NCI-H1417 treated with DMSO at 0.1 percent for 48 hours (cell line): ENCODE results near the gene EDC4.
A peak's percentile ranks its signal among the peaks of the same experiment; 100 is the strongest.
"Not testable (repeated sequence)": the region's sequence is repeated elsewhere in the genome, so short reads cannot be mapped to it uniquely, and the experiment has no call there.

Source experiments
- DNase-seq: peaks from one replicate; lab custom pipeline; 2025; lab: John Stamatoyannopoulos, UW

EDC4 gene

DNA sequence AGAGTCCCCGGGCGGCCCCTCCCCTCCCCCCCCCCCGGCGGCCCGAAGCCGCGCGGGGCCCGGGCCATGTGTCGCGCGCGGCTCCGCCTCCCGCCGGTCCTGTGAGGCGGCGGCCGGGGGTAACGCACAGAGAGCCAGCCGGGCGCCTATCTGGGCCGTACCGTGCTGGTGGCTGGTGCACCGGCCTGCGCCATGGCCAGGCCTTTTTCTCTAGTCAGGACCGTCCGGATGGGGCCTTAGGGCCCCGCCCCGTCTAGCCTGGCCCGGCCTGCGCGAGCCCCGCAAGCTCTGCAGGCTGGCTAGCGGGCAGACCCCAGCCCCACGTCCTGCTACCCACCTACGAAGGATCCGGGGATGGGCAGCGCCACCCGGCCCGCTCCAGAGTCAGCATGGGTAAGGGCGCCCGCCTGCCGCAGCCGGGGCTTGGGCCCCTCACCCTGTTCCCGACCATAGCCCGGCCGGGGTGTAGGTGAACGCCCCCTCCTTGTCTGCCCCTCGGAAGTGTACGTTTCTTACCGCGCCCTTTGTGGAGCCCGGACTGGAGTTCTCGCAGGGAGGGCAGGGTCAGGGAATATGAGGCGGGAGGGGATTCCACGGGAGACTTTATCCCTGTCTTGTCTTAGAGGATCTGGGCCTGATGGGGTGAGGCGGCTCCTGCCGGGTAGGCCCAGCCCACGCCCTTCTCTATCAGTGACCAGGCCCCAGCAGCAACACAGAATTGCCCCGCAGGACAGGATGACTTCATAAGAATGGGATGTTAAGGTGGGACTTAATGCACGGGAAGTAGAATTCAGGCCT is 25.6 kb upstream of the EDC4 start, which contains the start of gene CENPT:
CENPT (minus strand) TSS at position 630 of the 798 bp plus-strand sequence. CDS start 13,834 bp downstream, outside the sequence.
- no peak for DNase-seq

GRCh38 chr16:67848118-67848517 is 24.7 kb upstream of the EDC4 start:
- DNase-seq, result no peak

DNA sequence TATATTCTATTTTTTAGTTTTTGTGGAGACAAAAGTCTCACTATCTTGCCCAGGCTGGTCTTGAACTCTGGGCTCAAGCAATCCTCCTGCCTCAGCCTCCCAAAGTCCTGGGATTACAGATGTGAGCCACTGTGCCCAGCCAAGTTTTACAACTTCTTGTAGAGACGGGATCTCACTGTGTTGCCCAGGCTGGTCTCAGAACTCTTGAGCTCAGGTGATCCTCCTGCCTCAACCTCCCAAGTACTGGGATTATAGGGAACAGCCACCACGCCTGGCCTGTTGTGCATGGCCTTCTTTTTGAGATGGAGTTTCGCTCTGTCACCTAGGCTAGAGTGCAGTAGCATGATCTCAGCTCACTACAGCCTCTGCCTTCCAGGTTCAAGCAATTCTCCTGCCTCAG is 19.2 kb upstream of the EDC4 start:
- DNase-seq, result no peak

DNA sequence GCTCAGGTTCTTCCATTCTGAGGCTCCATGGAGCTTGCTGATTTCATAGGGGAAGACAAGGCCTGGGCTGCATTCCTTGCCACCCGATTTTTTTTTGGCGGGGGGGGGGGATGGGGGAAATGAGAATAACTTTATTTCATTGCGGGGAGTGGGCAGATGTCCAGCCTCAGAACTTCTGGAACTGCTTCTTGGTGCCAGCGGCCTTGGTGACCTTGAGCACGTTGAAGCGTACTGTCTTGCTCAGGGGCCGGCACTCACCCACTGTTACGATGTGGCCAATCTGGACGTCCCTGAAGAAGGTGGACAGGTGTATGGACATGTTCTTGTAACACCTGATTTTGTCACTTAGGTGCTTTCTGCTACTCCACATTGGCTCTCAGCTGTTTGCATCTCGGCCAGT is 17.1 kb upstream of the EDC4 start:
- no peak for DNase-seq

DNA sequence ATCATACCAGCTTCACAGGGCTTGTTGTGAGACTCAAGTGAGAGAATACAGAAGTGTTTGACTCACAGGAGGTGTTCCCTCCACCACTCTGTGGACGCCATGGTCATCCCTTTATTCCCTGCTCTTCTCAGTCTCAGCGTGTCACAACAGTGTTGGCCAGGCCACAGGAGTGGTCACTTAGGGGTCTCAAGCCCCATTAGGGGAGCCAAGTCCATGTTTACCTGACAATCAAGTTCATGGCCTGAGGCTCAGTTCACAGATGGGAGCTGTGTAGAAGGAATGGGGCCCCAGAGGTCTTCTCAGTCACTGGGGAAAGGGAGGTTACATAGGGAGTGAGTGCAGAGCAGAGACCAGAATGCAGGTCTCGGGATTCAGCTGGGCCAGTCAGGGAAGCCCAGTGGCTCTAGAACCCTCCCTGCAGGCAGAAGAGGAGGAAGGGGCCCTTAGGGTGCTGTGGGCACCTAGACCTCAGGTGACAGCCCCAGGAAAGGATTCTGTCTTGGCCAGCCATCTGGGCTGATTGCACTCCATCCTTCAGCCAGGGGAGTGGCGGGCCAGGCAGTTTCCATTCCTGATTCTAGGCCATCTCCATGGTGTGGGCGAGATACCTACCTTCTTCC is 15.8 kb upstream of the EDC4 start:
- no peak for DNase-seq

GRCh38 chr16:67857547-67858233 is 15.2 kb upstream of the EDC4 start:
- peak; percentile 65 for DNase-seq

GRCh38 chr16:67858500-67858899 is 14.4 kb upstream of the EDC4 start:
- no peak for DNase-seq

DNA sequence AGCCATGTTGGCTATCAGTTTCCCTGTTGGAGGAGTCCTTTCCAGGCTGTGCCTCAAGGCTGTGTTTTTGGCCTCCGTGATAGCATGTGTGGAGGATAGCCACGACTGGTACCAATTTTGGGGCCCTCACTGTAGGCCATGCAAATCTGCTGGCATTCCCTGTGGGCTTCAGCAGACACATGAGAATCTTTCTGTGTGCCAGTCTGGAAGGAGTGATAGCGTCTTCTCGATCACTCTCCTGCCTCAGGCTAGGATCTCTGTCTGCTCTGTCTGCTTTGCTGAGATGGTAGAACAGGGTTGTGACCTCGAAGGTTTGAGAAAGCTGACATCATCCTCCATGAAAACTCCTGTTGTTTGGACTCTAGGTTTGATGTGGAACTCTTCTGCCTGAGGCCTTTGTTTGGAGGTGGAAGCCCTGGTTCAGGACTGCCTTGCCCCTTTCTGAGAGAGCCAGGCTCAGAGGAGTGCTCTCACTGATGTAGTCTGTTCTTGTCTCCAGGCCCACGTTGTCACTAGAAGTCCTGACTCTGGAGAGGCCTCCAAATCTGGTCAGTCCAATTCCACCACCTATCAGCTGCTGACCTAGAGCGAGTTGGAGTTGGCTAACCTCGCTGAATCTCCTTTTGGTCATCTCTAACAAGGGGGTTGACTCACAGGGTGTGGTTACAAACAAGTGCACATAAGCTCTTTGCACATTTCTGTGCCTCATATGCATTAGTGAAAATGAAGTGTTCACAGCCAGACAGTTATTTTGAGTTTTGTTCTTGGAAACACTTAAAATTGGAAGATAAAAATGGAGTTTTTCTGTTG is 12.1 kb upstream of the EDC4 start:
- DNase-seq, result no peak

DNA sequence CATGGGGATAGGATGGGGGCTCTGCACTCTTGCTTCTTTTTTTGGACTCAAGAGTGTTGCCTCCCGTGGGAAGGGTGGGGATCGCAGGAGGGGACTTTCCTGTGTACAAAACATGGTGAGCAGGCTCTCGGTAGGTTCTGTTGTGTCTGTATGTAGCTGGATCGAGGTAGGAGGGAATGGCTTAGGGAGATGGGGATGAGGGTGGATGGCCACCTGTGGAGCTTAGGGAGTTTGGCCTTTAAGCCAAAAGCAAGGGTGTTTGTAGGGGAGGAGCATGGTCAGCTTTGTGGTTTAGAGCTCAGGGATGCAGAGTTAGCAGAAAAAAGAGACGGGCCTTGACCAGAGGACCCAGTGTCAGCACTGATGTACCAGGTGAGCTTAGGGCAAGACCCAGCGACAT is 11.0 kb upstream of the EDC4 start:
- no peak for DNase-seq

DNA sequence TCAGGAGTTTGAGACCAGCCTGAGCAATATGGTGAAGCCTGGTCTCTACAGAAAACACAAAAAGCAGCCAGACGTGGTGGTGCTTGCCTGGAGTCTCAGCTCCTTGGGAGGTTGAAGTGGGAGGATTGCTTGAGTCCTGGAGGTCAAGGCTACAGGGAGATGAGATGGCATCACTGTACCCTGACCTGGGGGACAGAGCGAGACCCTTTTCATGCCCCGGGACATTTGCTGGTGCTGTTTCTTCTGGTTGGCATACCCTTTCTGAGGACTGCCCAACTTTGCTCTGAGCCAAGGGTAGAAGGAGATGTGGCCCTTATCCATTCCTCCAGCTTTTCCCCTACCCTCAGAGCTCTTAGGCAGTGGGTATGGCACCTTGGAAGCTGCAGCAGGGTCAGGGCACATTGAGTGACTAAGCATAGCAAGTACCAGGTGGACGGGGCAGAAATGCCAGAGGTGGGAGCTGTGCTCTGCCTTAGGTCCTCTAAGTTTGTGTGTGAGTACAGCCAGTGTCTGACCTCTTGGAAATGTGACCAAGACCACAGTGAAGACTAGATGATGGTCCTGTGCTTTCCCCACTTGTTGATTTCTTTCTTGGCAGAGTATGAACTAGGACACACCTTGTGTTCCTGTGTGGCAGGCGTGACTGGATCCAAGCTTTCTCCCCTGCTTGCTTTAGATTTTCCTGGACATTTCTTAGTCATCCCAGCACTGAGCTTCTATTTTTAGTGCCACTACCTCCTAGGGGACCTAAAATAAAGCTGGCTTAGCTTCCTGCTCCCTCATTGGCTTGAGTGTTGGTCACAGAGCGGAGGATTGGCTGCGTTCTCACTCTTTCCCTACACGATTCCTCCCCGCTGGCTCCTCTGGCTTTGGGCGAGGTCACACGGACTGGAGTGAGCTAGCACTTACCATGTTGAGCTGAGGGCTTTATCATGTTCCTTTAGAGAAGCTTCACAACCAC is 9.9 kb upstream of the EDC4 start:
- no peak for DNase-seq

DNA sequence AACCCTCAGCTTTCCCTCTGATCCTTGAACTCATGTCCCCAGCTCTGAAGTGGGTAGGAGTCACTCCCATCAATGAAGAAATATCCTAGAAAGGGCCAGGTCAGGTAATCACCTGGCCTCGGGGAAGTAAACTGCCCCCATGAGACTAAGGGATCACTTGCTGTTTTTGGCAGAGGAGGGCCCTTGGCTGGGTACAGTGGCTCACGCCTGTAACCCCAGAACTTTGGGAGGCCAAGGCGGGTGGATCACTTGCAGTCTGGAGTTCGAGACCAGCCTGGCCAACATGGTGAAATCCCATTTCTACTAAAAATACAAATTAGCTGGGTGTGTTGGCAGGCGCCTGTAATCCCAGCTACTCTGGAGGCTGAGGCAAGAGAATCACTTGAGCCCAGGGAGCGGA is 8.8 kb upstream of the EDC4 start:
- not testable (repeated sequence) for DNase-seq

DNA sequence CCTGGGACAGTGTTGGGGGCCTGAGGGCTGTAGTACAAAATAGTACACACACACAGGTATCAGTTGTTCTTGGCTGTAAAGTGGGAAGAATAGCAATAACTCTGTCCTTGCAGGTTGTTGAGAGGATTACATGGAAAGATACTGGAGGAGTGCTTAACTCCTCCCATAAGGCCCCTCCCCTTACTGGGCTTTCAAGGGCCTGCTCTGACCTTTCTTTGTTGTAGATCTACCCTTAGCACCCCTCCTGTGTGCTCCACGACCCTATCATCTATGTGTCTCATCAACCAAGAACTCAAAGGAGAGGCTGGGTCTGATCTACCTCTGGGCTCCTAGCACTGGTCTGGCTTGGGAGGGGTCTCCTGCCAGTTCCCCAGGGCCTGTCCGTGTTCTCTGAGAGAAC is 8.3 kb upstream of the EDC4 start:
- DNase-seq, result no peak

DNA sequence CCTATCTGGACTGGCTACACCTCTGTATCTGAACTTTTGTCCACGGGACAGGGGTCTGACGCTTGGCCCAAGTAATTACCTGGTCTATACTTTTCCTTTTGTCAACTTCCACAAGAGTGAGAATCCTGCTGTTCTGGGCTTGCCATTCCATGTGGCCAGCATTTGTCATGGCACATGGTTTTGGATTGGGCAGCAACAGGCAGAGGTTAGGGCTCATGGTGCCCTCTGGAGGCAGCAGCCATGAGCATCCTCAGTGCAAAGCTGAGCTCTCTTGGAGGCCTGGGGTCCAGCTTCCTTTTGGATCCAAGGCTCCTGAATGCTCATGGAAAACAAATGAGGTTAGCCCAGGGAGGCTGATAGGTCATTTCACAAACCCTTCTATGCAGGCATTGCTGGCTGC is 7.5 kb upstream of the EDC4 start:
- DNase-seq, result no peak

GRCh38 chr16:67868290-67868689 is 4.6 kb upstream of the EDC4 start:
- DNase-seq, result no peak

DNA sequence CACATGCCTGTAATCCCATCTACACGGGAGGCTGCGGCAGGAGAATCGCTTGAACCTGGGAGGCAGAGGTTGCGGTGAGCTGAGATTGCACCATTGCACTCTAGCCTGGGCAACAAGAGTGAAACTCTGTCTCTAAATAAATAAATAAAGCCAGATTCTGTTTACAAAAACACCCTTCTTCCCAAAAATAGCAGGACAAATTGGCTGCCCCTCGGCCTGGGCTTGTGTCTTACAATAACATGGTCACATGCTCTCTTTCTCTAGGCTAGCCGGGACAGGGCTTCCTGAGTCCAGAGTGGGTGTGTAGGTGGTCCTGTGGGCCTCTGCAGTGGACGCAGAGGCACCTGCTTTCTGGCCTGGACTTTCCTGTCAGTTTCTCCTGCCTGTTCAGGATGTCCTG is 3.2 kb upstream of the EDC4 start:
- DNase-seq, result no peak

DNA sequence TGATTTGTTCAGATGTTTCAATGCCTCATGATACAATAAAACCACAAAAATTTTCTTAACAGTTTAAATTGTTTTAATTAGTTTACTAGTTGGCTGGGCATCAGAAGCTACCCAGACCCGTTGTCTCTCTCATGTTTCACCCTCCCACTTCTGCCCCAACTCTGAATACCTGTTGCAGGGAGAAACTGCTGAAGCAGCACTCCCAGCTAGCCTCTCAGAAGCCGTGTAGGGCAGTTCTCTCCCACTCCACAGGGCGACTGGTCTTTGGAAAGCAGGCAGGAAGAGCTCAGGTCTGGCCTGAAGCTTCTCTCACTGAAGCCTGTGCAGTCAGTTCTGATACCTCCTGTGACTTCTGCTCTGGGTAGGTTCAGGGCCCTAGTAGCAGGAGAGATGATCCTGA is 1.6 kb upstream of the EDC4 start:
- DNase-seq, result no peak

DNA sequence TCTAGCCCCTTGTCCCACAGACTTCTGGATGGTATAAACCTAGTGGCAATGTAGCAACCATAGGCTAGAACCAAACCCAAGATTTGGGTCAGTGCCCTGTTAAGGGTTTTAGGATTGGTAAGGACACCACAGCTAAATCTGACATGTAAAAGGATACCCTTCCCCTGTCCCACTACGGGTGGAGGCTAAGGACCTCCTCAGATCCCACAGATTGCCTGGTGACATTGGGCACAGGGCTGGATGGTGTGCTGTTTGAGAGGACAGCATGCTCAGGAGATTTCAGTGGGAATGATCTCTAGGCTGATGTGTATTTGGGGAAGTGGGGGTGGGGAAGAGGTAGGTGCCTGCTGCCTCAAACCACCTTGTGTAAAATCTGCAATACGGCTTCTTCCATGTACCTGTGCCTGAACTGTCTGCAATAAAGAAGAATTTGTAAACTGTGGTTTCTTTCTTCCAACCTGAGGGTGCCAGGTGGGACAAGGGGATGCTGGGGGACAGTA is 671 bp upstream of the EDC4 start:
- DNase-seq, result no peak

- no peak for DNase-seq
Observed at GRCh38 chr16:67873435-67874370, 851 bp downstream of the EDC4 start.

DNA sequence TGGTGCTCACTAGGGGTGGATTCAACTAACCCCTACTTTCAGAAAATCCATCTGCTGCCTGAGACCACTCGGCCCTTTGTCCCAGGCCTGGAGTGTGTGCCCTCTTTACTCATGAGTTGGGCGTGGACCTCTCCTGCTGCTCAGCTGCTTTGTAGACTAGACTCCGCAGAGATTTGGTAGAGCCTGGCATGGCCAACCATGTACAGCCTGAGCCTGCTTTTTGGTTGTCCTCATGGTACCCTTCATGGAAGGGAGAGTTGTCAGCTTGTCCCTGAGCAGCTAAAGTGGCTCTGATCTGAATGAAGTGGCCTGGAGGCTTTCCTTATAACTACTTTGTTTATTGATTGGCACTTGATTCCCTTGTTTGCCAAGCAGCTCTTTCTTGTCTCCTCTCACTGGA is 1.5 kb downstream of the EDC4 start:
- DNase-seq, result no peak

GRCh38 chr16:67877064-67877463 is 4.2 kb downstream of the EDC4 start:
- DNase-seq, result no peak
